ENCODE data around the gene FRMD4A.

- no peak for TF ChIP-seq CTCF (IDR thresholded peaks at IDR 0.05)
- peak in 1 of 3 donors; percentile 14 for TF ChIP-seq POLR2A (IDR thresholded peaks at IDR 0.05)
Observed at GRCh38 chr10:13890233-13891127, 440.2 kb downstream of the FRMD4A start.
